HL-60 (cell line): ENCODE results near the gene COQ3.

Experiments
- CTCF ChIP-seq: IDR thresholded peaks from one replicate; pipeline ENCODE4 v1.5.1; 2011; ENCODE audit warnings: low read length, control low read depth, inconsistent platforms; ENCODE audit not compliant: insufficient read depth
- POLR2AphosphoS5 ChIP-seq: IDR thresholded peaks from 2 replicates; pipeline ENCODE4 v1.6.1; 2012; ENCODE audit warnings: low read depth

GRCh38 chr6:99338188-99338587, 55.8 kb downstream of the COQ3 start:
- no peak for TF ChIP-seq POLR2AphosphoS5
- TF ChIP-seq CTCF, result no peak
